H1 (cell line): ENCODE measurements around the gene SV2B. TPM values are rescaled to one million over a fixed set of nuclear protein-coding genes. Genes with fewer than 3 reads are reported as not detected.

Source experiments
- CEBPB ChIP-seq: IDR thresholded peaks from 2 replicates; pipeline ENCODE4 v1.6.1; 2012; ENCODE audit warnings: low read depth, low read length
- CREB1 ChIP-seq: IDR thresholded peaks from 2 replicates; pipeline ENCODE4 v1.6.1; 2012; ENCODE audit warnings: inconsistent platforms
- FOSL1 ChIP-seq: IDR thresholded peaks from 2 replicates; pipeline ENCODE4 v1.6.1; 2011; ENCODE audit warnings: mild to moderate bottlenecking, low read depth, low read length, moderate library complexity; ENCODE audit not compliant: insufficient read depth
- GABPA ChIP-seq: IDR thresholded peaks from 2 replicates; pipeline ENCODE4 v1.6.1; 2011; ENCODE audit warnings: mild to moderate bottlenecking, low read length, moderate library complexity, borderline replicate concordance; ENCODE audit not compliant: insufficient read depth
- MAX ChIP-seq: IDR thresholded peaks from 2 replicates; pipeline ENCODE4 v1.6.1; 2012; ENCODE audit warnings: inconsistent platforms
- polyA plus RNA-seq, 7 experiments: library from polyadenylated mRNA; depleted of rRNA in 3 of 7; stranded (reverse) in 5 of 7; unstranded in 2 of 7; fragments of >200 nt in 5 of 7; fragments of 200-250 nt in 2 of 7; gene quantifications; 1 replicate in 5 of 7; 2 replicates in 1 of 7; 4 replicates in 1 of 7; pipeline versions ENCODE4 v1.2.1 to v1.2.3, GENCODE V29; 2011 to 2013; ENCODE audit warnings: missing spikeins in 2 of 7, mixed read lengths in 2 of 7
- total RNA-seq: library from RNA; stranded (reverse); fragmentation: NEBNext Ultra II Directional; extraction: Animal tissue kit (Norgen Biotek cat#: 25700); gene quantifications from 2 replicates; pipeline ENCODE4 v1.2.1, GENCODE V29; 2021

Gene SV2B
- total and polyA plus RNA-seq, 2 of the 8 experiments (the other 6 are each of a cell fraction or from before 2014, with no cell fraction given): 0.09 to 0.20 TPM

GRCh38 chr15:91150502-91151160 is 50.6 kb downstream of the SV2B start (continued):
- TF ChIP-seq CEBPB (no peak), CREB1 (no peak), FOSL1 (no peak), GABPA (no peak), MAX (no peak)
